ENCODE results near the gene DLG2.

The DLG2 gene

GRCh38 chr11:85406841-85407240 is 220.3 kb downstream of the DLG2 start:
- TF ChIP-seq YY1 (IDR thresholded peaks at IDR 0.05; ENCODE audit: low read depth): no peak
- no peak for TF ChIP-seq REST (IDR thresholded peaks at IDR 0.05; ENCODE audit: low read depth)
- TF ChIP-seq EP300 (IDR thresholded peaks at IDR 0.05; ENCODE audit: borderline replicate concordance): no peak
- no peak for TF ChIP-seq TCF12 (IDR thresholded peaks at IDR 0.05; ENCODE audit: low read depth)
- no peak for TF ChIP-seq TEAD4 (IDR thresholded peaks at IDR 0.05)
- no peak for TF ChIP-seq CREB1 (IDR thresholded peaks at IDR 0.05; ENCODE audit: low read depth)
- TF ChIP-seq, protein P1, sequence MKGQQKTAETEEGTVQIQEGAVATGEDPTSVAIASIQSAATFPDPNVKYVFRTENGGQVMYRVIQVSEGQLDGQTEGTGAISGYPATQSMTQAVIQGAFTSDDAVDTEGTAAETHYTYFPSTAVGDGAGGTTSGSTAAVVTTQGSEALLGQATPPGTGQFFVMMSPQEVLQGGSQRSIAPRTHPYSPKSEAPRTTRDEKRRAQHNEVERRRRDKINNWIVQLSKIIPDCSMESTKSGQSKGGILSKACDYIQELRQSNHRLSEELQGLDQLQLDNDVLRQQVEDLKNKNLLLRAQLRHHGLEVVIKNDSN (IDR thresholded peaks at IDR 0.05): no peak
- no peak for TF ChIP-seq RAD21 (IDR thresholded peaks at IDR 0.05; ENCODE audit: low read depth)
- TF ChIP-seq FOXM1 (IDR thresholded peaks at IDR 0.05; ENCODE audit: borderline replicate concordance, low read depth): no peak
- TF ChIP-seq, protein P2, sequence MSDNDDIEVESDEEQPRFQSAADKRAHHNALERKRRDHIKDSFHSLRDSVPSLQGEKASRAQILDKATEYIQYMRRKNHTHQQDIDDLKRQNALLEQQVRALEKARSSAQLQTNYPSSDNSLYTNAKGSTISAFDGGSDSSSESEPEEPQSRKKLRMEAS (IDR thresholded peaks at IDR 0.05): no peak
- TF ChIP-seq NFIC (IDR thresholded peaks at IDR 0.05): no peak

DNA sequence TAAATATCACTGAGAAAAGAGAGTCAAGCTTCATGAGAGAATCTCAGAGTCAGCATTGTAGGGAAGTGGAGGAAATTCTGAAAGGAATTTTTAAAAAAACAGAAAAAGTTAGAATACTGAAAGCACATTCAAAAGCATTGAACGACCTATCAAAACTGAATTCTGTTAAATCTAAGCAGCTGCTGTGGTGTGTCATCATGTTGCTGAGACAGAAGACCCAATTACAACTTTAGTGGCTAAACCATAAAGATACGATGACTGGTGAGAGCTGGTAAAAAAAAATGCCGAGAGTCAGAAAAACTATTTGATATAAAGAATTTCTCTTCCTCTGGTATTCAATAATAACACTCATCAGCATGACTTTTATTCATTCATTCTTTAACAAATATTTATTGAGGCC is 220.8 kb downstream of the DLG2 start:
- TF ChIP-seq TEAD4 (IDR thresholded peaks at IDR 0.05) (no peak), TCF12 (IDR thresholded peaks at IDR 0.05; ENCODE audit: low read depth) (no peak), EP300 (IDR thresholded peaks at IDR 0.05; ENCODE audit: borderline replicate concordance) (no peak), FOXM1 (IDR thresholded peaks at IDR 0.05; ENCODE audit: borderline replicate concordance, low read depth) (no peak), ZBTB7A (IDR thresholded peaks at IDR 0.05; ENCODE audit: low read depth) (no peak), NFIC (IDR thresholded peaks at IDR 0.05) (no peak)

DNA sequence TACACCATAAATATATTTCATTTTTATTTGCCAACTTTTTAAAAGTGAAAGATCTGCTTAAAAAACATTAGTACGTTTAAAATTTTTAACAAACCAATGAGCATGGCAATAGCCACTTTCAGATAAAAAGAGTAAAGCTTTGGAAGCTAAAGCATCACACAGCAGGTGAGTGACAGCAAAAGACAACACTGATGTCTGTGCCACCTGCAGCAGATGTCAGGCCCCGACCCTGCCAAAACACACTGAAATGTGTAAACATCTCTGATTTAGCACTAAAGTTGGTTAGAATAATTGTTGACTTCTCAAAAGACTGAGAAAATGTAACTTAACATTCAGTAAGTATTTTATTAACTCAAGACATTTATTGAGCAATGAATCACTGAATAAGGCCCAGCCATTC is 232.9 kb downstream of the DLG2 start:
- TF ChIP-seq REST (IDR thresholded peaks at IDR 0.05; ENCODE audit: low read depth) (no peak), TAF1 (IDR thresholded peaks at IDR 0.05; ENCODE audit: low read depth) (no peak), CEBPB (IDR thresholded peaks at IDR 0.05) (no peak), CREB1 (IDR thresholded peaks at IDR 0.05; ENCODE audit: low read depth) (no peak), NFIC (IDR thresholded peaks at IDR 0.05) (no peak), TEAD4 (IDR thresholded peaks at IDR 0.05) (no peak), FOXM1 (IDR thresholded peaks at IDR 0.05; ENCODE audit: borderline replicate concordance, low read depth) (no peak), RAD21 (IDR thresholded peaks at IDR 0.05; ENCODE audit: low read depth) (no peak), EGR1 (IDR thresholded peaks at IDR 0.05) (no peak), TCF12 (IDR thresholded peaks at IDR 0.05; ENCODE audit: low read depth) (no peak), YY1 (IDR thresholded peaks at IDR 0.05; ENCODE audit: low read depth) (no peak), ZBTB7A (IDR thresholded peaks at IDR 0.05; ENCODE audit: low read depth) (no peak), EP300 (IDR thresholded peaks at IDR 0.05; ENCODE audit: borderline replicate concordance) (no peak)
- TF ChIP-seq, protein P1 (IDR thresholded peaks at IDR 0.05): no peak
- TF ChIP-seq, protein P2 (IDR thresholded peaks at IDR 0.05): no peak

GRCh38 chr11:85391141-85391540 is 236.0 kb downstream of the DLG2 start:
- TF ChIP-seq, protein P1 (IDR thresholded peaks at IDR 0.05): no peak
- TF ChIP-seq YY1 (IDR thresholded peaks at IDR 0.05; ENCODE audit: low read depth): no peak
- no peak for TF ChIP-seq CREB1 (IDR thresholded peaks at IDR 0.05; ENCODE audit: low read depth)
- no peak for TF ChIP-seq REST (IDR thresholded peaks at IDR 0.05; ENCODE audit: low read depth)
- no peak for TF ChIP-seq TCF12 (IDR thresholded peaks at IDR 0.05; ENCODE audit: low read depth)
- TF ChIP-seq, protein P2 (IDR thresholded peaks at IDR 0.05): no peak
- TF ChIP-seq TAF1 (IDR thresholded peaks at IDR 0.05; ENCODE audit: low read depth): no peak
